ENCODE data around the gene SLC13A3. TPM values are rescaled to one million over a fixed set of nuclear protein-coding genes. Genes with fewer than 3 reads are reported as not detected.

Gene SLC13A3
- total RNA-seq, 1 donor from 2014 or later, result 0.92 TPM

- ATAC-seq, result no peak
These were observed 98.5 kb downstream of the SLC13A3 start for GRCh38 chr20:46552460-46553420.

- ATAC-seq, result no peak
These were observed 99.5 kb downstream of the SLC13A3 start for GRCh38 chr20:46551522-46552381.

GRCh38 chr20:46550461-46550860 is 100.8 kb downstream of the SLC13A3 start, which contains the start of gene OCSTAMP:
TSS of gene OCSTAMP (minus strand) at chr20:46550654. CDS start at chr20:46550560, 94 bp downstream.
- ATAC-seq, result no peak

- no peak for ATAC-seq
These were observed 101.9 kb downstream of the SLC13A3 start for GRCh38 chr20:46549188-46549972.

GRCh38 chr20:46548688-46549087 is 102.6 kb downstream of the SLC13A3 start:
- no peak for ATAC-seq

GRCh38 chr20:46547995-46548394 is 103.3 kb downstream of the SLC13A3 start:
- ATAC-seq, result no peak

- no peak for ATAC-seq
These were observed 104.3 kb downstream of the SLC13A3 start for GRCh38 chr20:46546936-46547335.

GRCh38 chr20:46546298-46546697 is 105.0 kb downstream of the SLC13A3 start:
- ATAC-seq, result no peak

GRCh38 chr20:46545827-46546138 is 105.5 kb downstream of the SLC13A3 start:
- no peak for ATAC-seq

GRCh38 chr20:46545077-46545826 is 106.0 kb downstream of the SLC13A3 start:
- no peak for ATAC-seq

- ATAC-seq, result no peak
These were observed 106.7 kb downstream of the SLC13A3 start for GRCh38 chr20:46544576-46544975.

GRCh38 chr20:46543959-46544358 is 107.3 kb downstream of the SLC13A3 start:
- no peak for ATAC-seq

GRCh38 chr20:46543033-46543432 is 108.2 kb downstream of the SLC13A3 start:
- ATAC-seq, result no peak

- no peak for ATAC-seq
These were observed 109.9 kb downstream of the SLC13A3 start for GRCh38 chr20:46541229-46541935.

- no peak for ATAC-seq
These were observed 112.1 kb downstream of the SLC13A3 start for GRCh38 chr20:46539113-46539512.

- no peak for ATAC-seq
These were observed 120.6 kb downstream of the SLC13A3 start for GRCh38 chr20:46530640-46531039.

- no peak for ATAC-seq
These were observed 127.4 kb downstream of the SLC13A3 start for GRCh38 chr20:46523696-46524328.

GRCh38 chr20:46523108-46523507 is 128.2 kb downstream of the SLC13A3 start:
- ATAC-seq, result no peak

GRCh38 chr20:46520976-46521579 is 130.2 kb downstream of the SLC13A3 start:
- peak; percentile 87 for ATAC-seq

- ATAC-seq, result no peak
These were observed 130.7 kb downstream of the SLC13A3 start for GRCh38 chr20:46520540-46520939.

Data from esophagus mucosa (tissue), 1 donor.